NCI-H1436 treated with DMSO at 0.1 percent for 48 hours (cell line): ENCODE results near the gene SMARCB1.

Experiments used
- DNase-seq: peaks from one replicate; lab custom pipeline; 2025; lab: John Stamatoyannopoulos, UW

Gene SMARCB1

GRCh38 chr22:23762842-23763578 lies 23.8 kb upstream of the SMARCB1 start, which contains the start of gene C22orf15:
C22orf15 (plus strand) TSS chr22:23762990; CDS start chr22:23763307, 317 bp downstream.
- no peak for DNase-seq

GRCh38 chr22:23763579-23763945 lies 23.2 kb upstream of the SMARCB1 start:
- no peak for DNase-seq

- DNase-seq: no peak
Measured at GRCh38 chr22:23763954-23764353, 22.8 kb upstream of the SMARCB1 start.

- DNase-seq: no peak
Measured at GRCh38 chr22:23764899-23765881, 21.6 kb upstream of the SMARCB1 start.

- DNase-seq: no peak
Measured at GRCh38 chr22:23767303-23767672, 19.5 kb upstream of the SMARCB1 start.

GRCh38 chr22:23767673-23768548 lies 18.9 kb upstream of the SMARCB1 start, which contains the start of gene CHCHD10:
CHCHD10 (minus strand) TSS chr22:23767972; CDS start chr22:23767874, 98 bp downstream.
- no peak for DNase-seq

- no peak for DNase-seq
Measured at GRCh38 chr22:23769321-23769965, 17.3 kb upstream of the SMARCB1 start.

GRCh38 chr22:23772315-23772648 lies 14.5 kb upstream of the SMARCB1 start:
- DNase-seq: no peak

GRCh38 chr22:23772649-23773473 lies 13.9 kb upstream of the SMARCB1 start, which contains the start of gene MMP11:
MMP11 (plus strand) TSS chr22:23772849; CDS start chr22:23772871, 22 bp downstream.
- DNase-seq: no peak

GRCh38 chr22:23773483-23774113 lies 13.2 kb upstream of the SMARCB1 start:
- no peak for DNase-seq

- no peak for DNase-seq
Measured at GRCh38 chr22:23774114-23774921, 12.4 kb upstream of the SMARCB1 start.

- no peak for DNase-seq
Measured at GRCh38 chr22:23774922-23775436, 11.8 kb upstream of the SMARCB1 start.

- no peak for DNase-seq
Measured at GRCh38 chr22:23775779-23776375, 10.9 kb upstream of the SMARCB1 start.

GRCh38 chr22:23777776-23778576 lies 8.8 kb upstream of the SMARCB1 start:
- DNase-seq: no peak

GRCh38 chr22:23778577-23778900 lies 8.2 kb upstream of the SMARCB1 start:
- DNase-seq: no peak

GRCh38 chr22:23779083-23779482 lies 7.7 kb upstream of the SMARCB1 start:
- no peak for DNase-seq

- no peak for DNase-seq
Measured at GRCh38 chr22:23779731-23780130, 7.0 kb upstream of the SMARCB1 start.
